GM12872 (cell line): ENCODE results near the gene NHS.

Experiments used
- TF ChIP-seq, protein P1 (sequence below): IDR thresholded peaks from 3 replicates; pipeline ENCODE4 v1.5.1; 2011; ENCODE audit warnings: low read depth, mild to moderate bottlenecking, low read length, moderate library complexity; ENCODE audit not compliant: insufficient read depth

Gene NHS

DNA sequence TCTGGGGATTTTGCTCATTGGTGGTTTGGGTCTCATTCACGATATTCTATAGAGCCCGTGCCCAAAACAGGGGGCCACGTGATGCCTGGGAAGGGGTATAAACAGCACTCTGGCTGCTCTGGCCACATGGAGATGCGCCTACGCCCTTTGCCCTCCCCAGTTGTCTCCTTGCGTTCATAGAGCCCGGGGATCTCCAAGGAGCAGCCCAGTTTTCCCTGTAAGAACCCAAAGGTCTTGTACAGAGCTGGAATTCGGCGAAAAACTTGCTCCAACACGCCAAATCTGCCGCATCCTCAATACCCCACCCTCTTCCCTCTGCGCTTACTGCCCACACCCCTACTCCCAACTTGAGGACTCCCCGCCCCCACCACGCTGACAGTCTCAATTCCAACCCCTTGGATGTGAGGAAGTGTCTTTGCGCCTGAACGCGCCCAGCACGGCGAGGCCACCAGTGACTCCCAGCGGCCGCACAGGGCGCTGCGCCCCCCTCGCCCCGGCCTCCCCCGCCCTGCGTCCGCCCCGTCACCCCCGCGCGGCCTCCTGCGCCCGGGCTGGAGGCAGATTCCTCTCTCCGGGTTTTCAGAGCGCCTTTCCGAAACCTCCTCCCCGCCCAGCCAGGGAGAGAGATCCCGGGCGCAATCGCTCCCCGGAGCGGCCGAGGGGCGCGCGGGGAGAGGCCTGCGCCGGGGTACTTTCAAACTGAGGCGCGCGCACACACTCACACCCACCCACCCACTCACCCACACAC, at the start of gene NHS:
Gene NHS, plus strand, starts transcription at position 582 of the 748 bp plus-strand sequence. CDS start 558 bp downstream, outside the sequence.
- TF ChIP-seq, protein P1, sequence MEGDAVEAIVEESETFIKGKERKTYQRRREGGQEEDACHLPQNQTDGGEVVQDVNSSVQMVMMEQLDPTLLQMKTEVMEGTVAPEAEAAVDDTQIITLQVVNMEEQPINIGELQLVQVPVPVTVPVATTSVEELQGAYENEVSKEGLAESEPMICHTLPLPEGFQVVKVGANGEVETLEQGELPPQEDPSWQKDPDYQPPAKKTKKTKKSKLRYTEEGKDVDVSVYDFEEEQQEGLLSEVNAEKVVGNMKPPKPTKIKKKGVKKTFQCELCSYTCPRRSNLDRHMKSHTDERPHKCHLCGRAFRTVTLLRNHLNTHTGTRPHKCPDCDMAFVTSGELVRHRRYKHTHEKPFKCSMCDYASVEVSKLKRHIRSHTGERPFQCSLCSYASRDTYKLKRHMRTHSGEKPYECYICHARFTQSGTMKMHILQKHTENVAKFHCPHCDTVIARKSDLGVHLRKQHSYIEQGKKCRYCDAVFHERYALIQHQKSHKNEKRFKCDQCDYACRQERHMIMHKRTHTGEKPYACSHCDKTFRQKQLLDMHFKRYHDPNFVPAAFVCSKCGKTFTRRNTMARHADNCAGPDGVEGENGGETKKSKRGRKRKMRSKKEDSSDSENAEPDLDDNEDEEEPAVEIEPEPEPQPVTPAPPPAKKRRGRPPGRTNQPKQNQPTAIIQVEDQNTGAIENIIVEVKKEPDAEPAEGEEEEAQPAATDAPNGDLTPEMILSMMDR = 0 out of 3 replicates have a peak, but pooled peaks have one; percentile 17

DNA sequence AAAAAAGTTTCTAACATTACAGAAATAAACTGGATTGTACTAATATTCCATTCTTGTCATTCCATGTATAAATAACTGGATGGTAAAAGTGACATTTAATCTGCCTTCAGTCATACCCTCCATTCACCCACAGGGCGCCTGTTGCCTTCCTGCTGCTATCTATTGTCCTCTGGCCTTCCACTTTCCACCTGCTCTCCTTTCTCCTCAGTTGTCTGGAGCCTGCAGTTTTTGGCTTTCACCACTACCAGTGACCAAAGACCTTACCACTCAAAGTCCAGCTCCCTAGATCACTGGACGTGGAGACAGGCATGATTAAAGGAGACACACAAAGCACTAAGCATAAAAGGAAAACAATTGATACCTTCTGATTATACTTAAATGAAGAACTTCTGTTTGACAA, 46.2 kb upstream of the NHS start:
- TF ChIP-seq, protein P1 = no peak

DNA sequence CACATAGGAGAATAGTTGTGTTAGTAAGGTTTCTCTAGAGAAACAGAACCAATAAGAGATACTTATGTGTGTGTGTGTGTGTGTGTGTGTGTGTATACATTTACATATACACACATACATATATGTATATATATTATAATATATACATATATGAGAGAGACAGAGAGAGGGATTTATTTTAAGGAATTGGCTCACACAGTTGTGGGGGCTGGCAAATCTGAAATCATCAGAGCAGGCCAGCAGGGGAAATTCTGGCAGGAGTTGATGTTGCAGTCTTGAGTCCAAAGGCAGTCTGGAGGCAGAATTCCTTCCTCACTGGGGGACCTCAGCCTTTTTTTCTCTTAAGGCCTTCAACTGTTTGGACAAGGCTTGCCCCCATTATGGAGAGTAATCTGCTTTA, 38.6 kb upstream of the NHS start:
- TF ChIP-seq, protein P1 = no peak

DNA sequence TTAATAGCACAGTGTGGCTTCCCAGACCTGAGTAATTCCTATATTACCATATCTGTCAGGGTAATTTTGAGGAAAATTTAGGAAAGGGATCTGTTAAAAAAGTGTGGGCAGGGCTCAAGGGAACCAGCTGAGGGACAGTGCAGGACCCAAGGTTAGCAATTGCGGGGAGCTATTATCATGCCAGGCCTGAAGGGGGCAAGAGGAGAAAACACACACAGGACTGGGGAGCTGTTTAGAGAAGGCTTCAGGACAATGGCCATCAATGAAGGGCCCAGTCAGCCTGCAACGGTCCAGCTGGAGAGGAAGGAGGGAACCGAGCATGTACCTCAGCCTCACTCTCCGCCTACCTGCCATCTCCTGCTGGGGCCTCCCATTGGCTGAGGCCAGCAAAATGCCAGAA, 19.0 kb upstream of the NHS start:
- TF ChIP-seq, protein P1 = no peak

DNA sequence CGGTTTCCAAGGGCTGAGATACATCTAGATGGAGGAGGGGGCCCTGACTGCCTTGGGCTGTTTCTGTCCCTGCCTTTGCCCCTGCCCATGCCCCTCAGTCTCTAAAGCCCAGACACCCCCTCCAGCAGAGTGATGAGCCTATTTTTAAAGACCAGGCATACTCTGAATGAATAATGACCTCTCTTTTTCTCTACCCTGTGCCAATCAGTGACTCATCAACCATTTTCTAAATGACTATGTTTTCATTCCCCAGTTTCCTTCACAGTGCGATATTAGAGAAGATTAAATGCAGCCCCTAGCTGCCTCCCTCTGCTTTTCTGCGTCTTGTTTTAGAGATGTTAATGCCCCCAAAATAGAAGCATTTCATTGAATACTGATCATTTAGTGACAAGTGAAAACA, 15.5 kb upstream of the NHS start:
- TF ChIP-seq, protein P1 = no peak

DNA sequence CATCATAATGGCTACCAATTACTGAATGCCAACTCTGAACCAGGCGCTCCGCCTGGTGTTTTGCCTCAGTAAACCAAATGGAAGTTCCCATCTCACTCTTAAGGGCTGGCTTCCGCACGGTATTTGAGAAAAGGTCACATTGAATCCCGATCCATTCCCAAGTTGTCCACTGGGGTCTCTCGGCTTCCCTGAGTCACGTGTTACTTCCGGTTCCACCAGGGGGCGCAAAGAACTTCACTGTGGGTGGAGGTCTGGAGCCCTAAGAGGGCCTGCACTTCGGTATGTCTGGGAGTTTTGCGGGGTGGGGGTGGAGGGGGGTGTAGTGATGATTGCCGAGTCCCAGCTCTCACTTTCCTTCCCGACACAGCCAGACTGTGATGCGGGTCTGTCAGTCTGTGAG, 13.4 kb upstream of the NHS start:
- TF ChIP-seq, protein P1 = peak; percentile 31; the same call in 1 of the 3 replicates

DNA sequence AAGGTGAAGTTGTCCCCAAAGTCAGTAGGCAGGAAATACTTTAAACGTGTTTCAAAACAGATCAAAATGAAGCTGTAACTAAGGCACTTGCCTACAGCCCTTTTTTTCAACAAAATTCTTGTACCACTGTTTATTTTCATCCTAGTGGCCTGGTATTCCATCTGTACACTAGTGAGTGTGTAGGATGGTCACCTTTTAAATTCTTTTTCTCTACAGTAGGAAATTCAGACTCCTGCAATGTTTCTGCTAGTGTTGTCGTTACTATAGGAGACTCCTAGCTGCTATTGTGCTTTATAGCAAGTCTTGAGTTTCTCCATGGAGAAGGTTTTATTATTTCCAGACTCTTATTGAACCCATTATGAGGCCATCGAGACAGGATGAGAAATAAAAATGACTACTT, 7.0 kb upstream of the NHS start:
- TF ChIP-seq, protein P1 = no peak
